Measurements from ENCODE around the gene HYDIN.

- TF ChIP-seq CTCF (IDR thresholded peaks at IDR 0.05) (no peak), POLR2A (IDR thresholded peaks at IDR 0.05) (no peak)
Measured at GRCh38 chr16:70804734-70805169, 425.8 kb downstream of the HYDIN start.
